K562 (cell line): Measurements from ENCODE around the gene FOSL1. TPM values are rescaled to one million over a fixed set of nuclear protein-coding genes. Genes with fewer than 3 reads are reported as not detected.

Source experiments
- ATF6 ChIP-seq: sonication (generic); formaldehyde crosslinking; IDR thresholded peaks from 2 replicates; pipeline ENCODE4 v1.4.0; 2020; ENCODE audit warnings: mild to moderate bottlenecking, missing genetic modification reagents
- COPS2 ChIP-seq: fragments of 450-650 bp; conservative IDR thresholded peaks from 2 replicates; pipeline ENCODE4 v1.6.1; 2016; ENCODE audit warnings: mild to moderate bottlenecking, moderate library complexity
- CREB5 ChIP-seq: fragments of 250-450 bp; sonication (Bioruptor Pico); IDR thresholded peaks from 2 replicates; pipeline ENCODE4 v1.5.0; 2020; ENCODE audit warnings: mild to moderate bottlenecking
- FUS ChIP-seq: fragments of 200-400 bp; formaldehyde crosslinking; optimal IDR thresholded peaks from 2 replicates; pipeline ENCODE3; 2017; ENCODE audit warnings: low read depth, low read length
- GATA2 ChIP-seq: sonication (generic); formaldehyde crosslinking; IDR thresholded peaks from 2 replicates; pipeline ENCODE4 v1.4.0; 2020; ENCODE audit warnings: mild to moderate bottlenecking, missing genetic modification reagents
- HNRNPL ChIP-seq: fragments of 200-400 bp; formaldehyde crosslinking; IDR thresholded peaks from 2 replicates; pipeline ENCODE4 v1.6.1; 2017; ENCODE audit warnings: low read depth, mild to moderate bottlenecking, low read length
- KAT8 ChIP-seq: fragments of 450-650 bp; IDR thresholded peaks from 2 replicates; pipeline ENCODE4 v1.6.1; 2016; ENCODE audit warnings: low read depth, mild to moderate bottlenecking
- LCOR ChIP-seq: sonication (generic); formaldehyde crosslinking; IDR thresholded peaks from 2 replicates; pipeline ENCODE4 v1.8.0; 2022; ENCODE audit warnings: mild to moderate bottlenecking, missing genetic modification reagents
- PREB ChIP-seq: sonication (generic); formaldehyde crosslinking; IDR thresholded peaks from 2 replicates; pipeline ENCODE4 v1.8.1; 2023; ENCODE audit warnings: mild to moderate bottlenecking, missing genetic modification reagents
- PURB ChIP-seq: sonication (generic); formaldehyde crosslinking; IDR thresholded peaks from 2 replicates; pipeline ENCODE4 v1.9.0; 2021; ENCODE audit warnings: low read depth, mild to moderate bottlenecking, missing genetic modification reagents
- RHOXF2B ChIP-seq: fragments of 250-450 bp; sonication (Bioruptor Pico); conservative IDR thresholded peaks from 2 replicates; pipeline ENCODE4 v1.5.1; 2021
- TBL1XR1 ChIP-seq, 2 experiments: IDR thresholded peaks; 2 replicates each; pipeline ENCODE4 v1.6.1; 2012; ENCODE audit warnings: improper control_type of control experiment in 2 of 2, low read length in 2 of 2, mild to moderate bottlenecking in 1 of 2
- TSC22D4 ChIP-seq: fragments of 450-650 bp; IDR thresholded peaks from 2 replicates; pipeline ENCODE4 v1.6.1; 2016; ENCODE audit warnings: missing genetic modification characterization, missing biosample characterization, control low read depth
- USF2 ChIP-seq: sonication (generic); formaldehyde crosslinking; IDR thresholded peaks from 2 replicates; pipeline ENCODE4 v1.5.0; 2020; ENCODE audit warnings: missing genetic modification reagents
- ZBTB1 ChIP-seq: sonication (generic); formaldehyde crosslinking; IDR thresholded peaks from 2 replicates; pipeline ENCODE4 v1.8.1; 2023; ENCODE audit warnings: missing genetic modification reagents, low read depth, mild to moderate bottlenecking, borderline replicate concordance
- ZBTB12 ChIP-seq: fragments of 250-450 bp; sonication (Bioruptor Pico); IDR thresholded peaks from 2 replicates; pipeline ENCODE4 v1.4.0; 2020
- ZNF324 ChIP-seq: fragments of 250-450 bp; sonication (Bioruptor Pico); IDR thresholded peaks from 2 replicates; pipeline ENCODE4 v1.4.0; 2020; ENCODE audit warnings: mild to moderate bottlenecking
- ZNF445 ChIP-seq: fragments of 250-450 bp; sonication (Bioruptor Pico); IDR thresholded peaks from 2 replicates; pipeline ENCODE4 v1.4.0; 2020; ENCODE audit warnings: low read depth, mild to moderate bottlenecking, moderate library complexity
- ZNF551 ChIP-seq: fragments of 250-450 bp; sonication (Bioruptor Pico); IDR thresholded peaks from 2 replicates; pipeline ENCODE4 v1.5.0; 2021; ENCODE audit warnings: mild to moderate bottlenecking, moderate library complexity
- ZNF668 ChIP-seq: fragments of 250-450 bp; sonication (Bioruptor Pico); IDR thresholded peaks from 2 replicates; pipeline ENCODE4 v1.8.0; 2022; ENCODE audit warnings: mild to moderate bottlenecking, inconsistent platforms
- ZNF77 ChIP-seq: fragments of 250-450 bp; sonication (Bioruptor Pico); IDR thresholded peaks from 2 replicates; pipeline ENCODE4 v1.5.0; 2020
- ZNF830 ChIP-seq: fragments of 250-450 bp; sonication (Bioruptor Pico); IDR thresholded peaks from 2 replicates; pipeline ENCODE4 v1.5.0; 2021; ENCODE audit warnings: mild to moderate bottlenecking
- polyA plus RNA-seq, 8 experiments: library from polyadenylated mRNA; depleted of rRNA in 4 of 8; stranded (reverse) in 5 of 8; unstranded in 3 of 8; fragments of >200 nt; fragmentation: Nextera tagmentation in 2 of 8; fragmentation: Illumina TruSeq in 1 of 8; extraction: Ambion mirVana in 2 of 8; extraction: Trizol in 1 of 8; gene quantifications; 2 replicates each; pipeline versions ENCODE4 v1.2.1 to v1.2.3, GENCODE V29; 2011 to 2014; ENCODE audit warnings: inconsistent platforms in 1 of 8, missing spikeins in 1 of 8
- total RNA-seq, 7 experiments: library from RNA; depleted of rRNA in 6 of 7; stranded (reverse); fragments of >200 nt in 6 of 7; fragmentation: Illumina TruSeq in 2 of 7; extraction: Trizol in 2 of 7; gene quantifications; 2 replicates each; pipeline versions ENCODE4 v1.2.1 to v1.2.3, GENCODE V29; 2011 to 2021; ENCODE audit warnings: low replicate concordance in 1 of 7

Gene FOSL1
- total and polyA plus RNA-seq, 9 of the 15 experiments (the other 6 are each of a cell fraction or from before 2014, with no cell fraction given): 3.5 to 39.6 (median 10.0) TPM

- TF ChIP-seq USF2 (CRISPR knock-in tag) (no peak; the same call in 1 of the 2 replicates), ZNF324 (CRISPR knock-in tag) (no peak), FUS (peak; percentile 24), GATA2 (CRISPR knock-in tag) (no peak), PURB (CRISPR knock-in tag) (no peak), TSC22D4 (no peak), ZNF77 (CRISPR knock-in tag) (no peak), CREB5 (CRISPR knock-in tag) (no peak), KAT8 (no peak), HNRNPL (peak; percentile 27; the same call in 1 of the 2 replicates), PREB (CRISPR knock-in tag) (no peak), COPS2 (no peak), ZBTB1 (CRISPR knock-in tag) (peak; percentile 45; the same call in 1 of the 2 replicates), TBL1XR1 (IDR thresholded peaks at IDR 0.05; ENCODE audit: low read length in 2 of 2) (peak; percentile 28 to 55; a peak in 1 of 4 replicates), RHOXF2B (CRISPR knock-in tag) (no peak), ZNF551 (CRISPR knock-in tag) (no peak), ZNF668 (CRISPR knock-in tag) (no peak), ZNF830 (CRISPR knock-in tag) (no peak), ATF6 (0 out of 2 replicates have a peak, but pooled peaks have one; percentile 21), ZBTB12 (CRISPR knock-in tag) (no peak), ZNF445 (CRISPR knock-in tag) (0 out of 2 replicates have a peak, but pooled peaks have one; percentile 63), LCOR (CRISPR knock-in tag) (peak; percentile 20; the same call in 1 of the 2 replicates)
Measured at GRCh38 chr11:65860278-65861164, 39.7 kb downstream of the FOSL1 start, which contains the start of gene MUS81 (continued).
